CD1c-positive myeloid dendritic cell (primary cell): ENCODE results near the gene RAPGEF6.
"Not testable (repeated sequence)": the region's sequence is repeated elsewhere in the genome, so short reads cannot be mapped to it uniquely, and the experiment has no call there.

ENCODE experiments used
- DNase-seq: peaks from one replicate; pipeline ENCODE4 v3.0.0-alpha.2; 2016; ENCODE audit errors: extremely low spot score

Gene RAPGEF6

DNA sequence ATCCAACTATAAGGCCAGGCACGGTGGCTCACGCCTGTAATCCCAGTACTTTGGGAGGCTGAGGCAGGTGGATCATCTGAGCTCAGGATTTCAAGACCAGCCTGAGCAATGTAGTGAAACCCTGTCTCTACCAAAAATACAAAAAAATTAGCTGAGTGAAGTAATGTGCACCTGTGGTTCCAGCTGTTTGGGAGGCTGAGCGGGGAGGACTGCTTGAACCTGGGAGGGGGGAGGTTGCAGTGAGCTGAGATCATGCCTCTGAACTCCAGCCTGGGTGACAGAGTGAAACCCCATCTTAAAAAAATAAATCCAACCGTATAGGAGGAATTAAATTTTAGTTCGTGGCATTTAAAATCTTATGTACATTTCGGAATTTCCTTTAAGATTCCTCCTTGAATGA, 247.8 kb downstream of the RAPGEF6 start:
- DNase-seq, result no peak

GRCh38 chr5:131386779-131387178, 248.2 kb downstream of the RAPGEF6 start:
- no peak for DNase-seq

- DNase-seq, result no peak
Observed at GRCh38 chr5:131386124-131386523, 248.9 kb downstream of the RAPGEF6 start.

GRCh38 chr5:131384616-131385214, 250.3 kb downstream of the RAPGEF6 start:
- DNase-seq, result no peak

GRCh38 chr5:131384173-131384572, 250.9 kb downstream of the RAPGEF6 start:
- no peak for DNase-seq

- peak; percentile 67 for DNase-seq
Observed at GRCh38 chr5:131382407-131383395, 252.3 kb downstream of the RAPGEF6 start.

DNA sequence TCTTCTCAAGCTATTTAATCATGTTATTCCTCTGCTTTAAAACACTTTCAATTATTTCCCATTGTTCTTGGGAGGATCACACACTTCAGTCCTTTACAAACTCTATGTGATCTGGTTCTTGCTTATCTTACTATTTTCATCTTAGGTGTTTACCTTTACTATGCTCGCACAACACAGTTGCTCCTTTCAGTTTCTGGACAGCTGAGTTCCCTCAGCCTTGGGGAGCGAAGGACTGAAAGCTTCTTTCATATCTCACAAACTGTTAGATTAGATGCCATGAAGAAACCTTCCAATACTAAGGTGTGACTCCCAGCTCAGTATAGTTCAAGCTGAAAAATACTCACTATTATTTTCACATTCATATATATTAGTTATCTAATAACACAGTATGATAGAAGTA, 253.3 kb downstream of the RAPGEF6 start:
- DNase-seq, result no peak

- peak; percentile 28 for DNase-seq
Observed at GRCh38 chr5:131381021-131381420, 254.0 kb downstream of the RAPGEF6 start.

DNA sequence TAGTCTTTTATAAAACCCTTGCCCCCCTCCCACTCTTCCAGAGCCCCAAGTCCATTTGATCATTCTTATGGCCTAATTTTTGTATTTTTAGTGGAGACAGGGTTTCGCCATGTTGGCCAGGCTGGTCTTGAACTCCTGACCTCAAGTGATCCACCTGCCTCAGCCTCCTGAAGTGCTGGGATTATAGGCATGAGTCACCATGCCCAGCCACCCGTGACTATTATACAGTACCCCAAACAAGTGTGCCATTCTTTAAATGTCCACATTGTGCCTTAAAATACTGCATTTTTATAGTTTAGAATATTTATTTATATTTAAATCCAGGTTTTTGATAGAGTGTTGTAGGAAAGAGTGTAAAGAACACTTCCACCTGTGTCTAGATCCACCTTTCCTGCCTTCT, 254.8 kb downstream of the RAPGEF6 start:
- not testable (repeated sequence) for DNase-seq

DNA sequence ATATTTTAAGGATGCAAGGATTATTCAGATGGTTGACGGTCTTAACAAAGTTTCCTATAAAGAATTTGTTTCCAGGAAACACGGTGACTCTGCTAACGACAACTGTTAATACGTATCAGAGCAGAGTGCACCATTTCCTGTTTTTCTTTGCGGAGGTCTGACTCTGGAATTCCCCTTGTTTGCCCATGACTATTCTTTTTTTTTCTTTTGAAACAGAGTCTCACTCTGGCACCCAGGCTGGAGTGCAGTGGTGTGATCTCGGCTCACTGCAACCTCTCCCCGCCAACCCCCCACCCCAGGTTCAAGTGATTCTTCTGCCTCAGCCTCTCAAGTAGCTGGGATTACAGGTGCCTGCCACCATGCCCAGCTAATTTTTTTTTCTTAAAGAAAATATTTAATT, 255.3 kb downstream of the RAPGEF6 start:
- peak; percentile 90 for DNase-seq

DNA sequence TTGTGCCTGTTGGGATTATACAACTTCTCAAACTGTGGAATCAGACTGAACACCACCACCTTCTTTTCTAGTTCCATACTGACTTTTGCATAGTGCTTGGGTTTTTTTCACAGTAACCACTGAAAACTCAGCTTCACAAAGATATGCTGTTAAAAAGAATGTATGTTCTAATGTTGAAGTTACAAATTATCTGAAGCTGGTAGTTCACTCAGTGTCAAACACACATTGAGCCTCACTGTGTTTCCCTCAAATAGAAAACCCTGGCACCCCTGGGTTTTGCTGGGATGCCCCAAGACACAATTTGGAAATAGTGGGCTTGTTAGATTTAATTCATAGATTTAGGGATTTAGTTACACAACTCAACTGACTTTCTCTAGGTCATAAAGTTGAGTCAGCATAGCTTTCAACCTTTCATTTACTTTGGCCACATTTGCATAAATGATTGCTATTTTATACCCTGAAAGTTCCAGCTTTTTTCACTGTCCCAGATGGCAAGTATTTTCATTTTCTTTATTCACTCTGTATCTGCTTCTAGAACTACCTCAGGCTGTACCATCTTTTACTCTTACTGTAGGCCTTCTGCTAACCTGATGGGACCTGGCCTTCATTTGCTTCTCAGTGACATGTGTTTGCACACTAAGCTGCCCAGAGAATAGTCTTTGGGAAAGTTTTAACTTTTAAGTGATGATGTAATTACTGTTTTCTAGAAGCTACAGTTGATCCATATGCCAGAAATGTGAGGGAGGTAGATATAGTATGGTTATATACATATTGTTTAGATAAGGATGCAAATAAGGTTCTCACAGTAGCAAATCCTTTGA, 256.1 kb downstream of the RAPGEF6 start:
- no peak for DNase-seq

DNA sequence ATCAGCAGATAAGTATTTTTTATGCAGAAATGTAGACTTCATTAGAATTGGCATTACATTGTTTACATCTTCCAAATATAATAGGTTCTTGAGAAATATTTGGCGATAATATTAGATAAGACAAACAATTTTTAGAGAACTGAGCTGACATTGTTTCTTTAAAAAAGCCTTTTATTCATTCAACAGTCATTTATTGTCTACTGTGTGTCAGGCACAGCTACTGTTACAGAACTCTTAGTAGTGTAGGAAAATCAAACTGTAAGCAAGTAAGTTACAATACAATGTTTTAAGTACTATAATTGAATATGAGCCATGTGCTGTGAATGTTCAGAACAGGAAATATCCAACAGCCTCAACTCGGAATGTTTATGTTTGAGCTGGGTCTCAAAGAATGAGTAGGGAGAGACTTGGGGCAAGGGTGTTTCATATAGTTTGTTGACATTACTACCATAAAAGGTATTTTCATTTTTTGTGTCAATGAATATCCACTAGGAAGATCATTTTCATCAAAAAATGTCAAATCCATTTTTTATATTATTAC, 257.2 kb downstream of the RAPGEF6 start:
- DNase-seq, result no peak

DNA sequence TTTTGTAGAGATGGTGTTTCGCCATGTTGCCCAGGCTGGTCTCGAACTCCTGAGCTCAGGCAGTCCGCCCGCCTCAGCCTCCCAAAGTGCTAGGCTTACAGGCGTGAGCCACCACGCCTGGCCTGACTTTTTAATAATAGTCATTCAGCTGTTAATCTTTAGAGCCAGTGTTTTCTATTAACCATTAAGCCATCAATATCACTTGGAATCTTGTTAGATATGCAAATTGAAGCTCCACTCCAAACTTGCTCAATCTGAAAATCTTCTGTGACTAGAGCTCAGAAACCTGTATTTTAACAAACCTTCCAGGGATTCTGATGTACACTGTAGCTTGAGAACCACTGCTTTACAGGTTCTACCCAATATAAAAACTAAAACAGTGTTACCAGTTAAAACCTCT, 257.7 kb downstream of the RAPGEF6 start:
- no peak for DNase-seq

DNA sequence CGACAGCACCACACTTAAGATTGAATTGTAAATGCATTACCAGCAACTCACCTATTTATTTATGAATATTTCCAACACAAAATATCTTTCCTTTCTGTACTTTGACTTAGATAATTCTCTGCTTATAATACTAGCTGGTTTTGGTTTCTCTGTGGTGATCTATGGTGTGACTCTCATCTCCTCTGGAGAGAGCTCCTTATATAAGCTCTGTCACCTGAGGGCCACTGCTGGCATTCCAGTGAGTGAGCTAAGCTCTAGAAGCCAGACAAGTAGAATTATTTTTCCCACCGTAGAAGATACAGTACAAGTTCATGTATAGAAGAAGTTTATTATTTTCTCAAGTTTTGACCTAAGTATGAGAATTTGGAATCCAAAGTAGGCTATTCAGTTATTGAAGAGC, 259.7 kb downstream of the RAPGEF6 start:
- DNase-seq, result no peak
